HCT116 (cell line): ENCODE results near the gene ZDHHC1. TPM values are rescaled to one million over a fixed set of nuclear protein-coding genes. Genes with fewer than 3 reads are reported as not detected.

Experiments used
- ATAC-seq: fragments of 200-7000 bp; cut with Tn5 transposase; 2 replicates; pipeline ENCODE4 v1.9.1; 2020; ENCODE audit warnings: mild to moderate bottlenecking, moderate library complexity
- BruUV-seq: library from RNA; stranded (reverse); fragments of 400-500 nt; replicated peaks from 2 replicates; lab custom pipeline; 2021; lab: Mats Ljungman, UMichigan
- CTCF ChIA-PET: fragments of 300-600 bp; sonication (Branson Sonifier 250); formaldehyde crosslinking; loops from one replicate; lab custom pipeline; 2021; ENCODE audit warnings: antibody characterized with exemption; lab: Charles Lee
- POLR2A ChIA-PET: fragments of 300-600, 350-600 bp; sonication (Branson Sonifier 250); formaldehyde crosslinking; loops from one replicate; lab custom pipeline; 2021; ENCODE audit warnings: antibody characterized with exemption; lab: Charles Lee
- RAD21 ChIA-PET, 2 experiments: fragments of 300-600 bp; sonication (Branson Sonifier 250); formaldehyde crosslinking; loops; one replicate each; lab custom pipeline; 2023; ENCODE audit warnings: low total read pairs in 2 of 2; ENCODE audit not compliant: uncharacterized antibody in 2 of 2, unreplicated experiment in 2 of 2, low non-redundant PET in 1 of 2; lab: Charles Lee
- DNase-seq: peaks from one replicate; pipeline ENCODE4 v3.0.0-alpha.2; 2010; ENCODE audit warnings: low read depth, low spot score
- H2AFZ ChIP-seq: fragments of 200-600 bp; shearing (Covaris generic), sonication (generic); 2 replicates; pipeline ENCODE4 v1.6.1; 2017; ENCODE audit warnings: low read depth, mixed run types, mixed read lengths, antibody characterized with exemption, low read length; ENCODE audit not compliant: poor library complexity, severe bottlenecking
- H3K27ac ChIP-seq: 2 replicates; pipeline ENCODE4 v1.5.1; 2012; ENCODE audit warnings: low read depth, low read length
- H3K27me3 ChIP-seq: fragments of 200-600 bp; sonication (generic); 2 replicates; pipeline ENCODE4 v1.6.1; 2016; ENCODE audit warnings: mixed run types, low read length, mixed read lengths; ENCODE audit not compliant: insufficient read depth
- H3K36me3 ChIP-seq, 2 experiments: fragments of 200-500 bp in 1 of 2; fragments of 200-600 bp in 1 of 2; sonication (Bioruptor generic) in 1 of 2; sonication (generic) in 1 of 2; 2 replicates each; pipeline versions ENCODE4 v1.5.1 to v1.6.1; 2014 to 2016; ENCODE audit warnings: low read length in 2 of 2, inconsistent platforms in 1 of 2, mixed read lengths in 1 of 2, mixed run types in 1 of 2; ENCODE audit not compliant: insufficient read depth in 2 of 2, control insufficient read depth in 1 of 2
- H3K4me1 ChIP-seq, 2 experiments: fragments of 200-600 bp in 1 of 2; sonication (generic) in 1 of 2; 2 replicates each; pipeline versions ENCODE4 v1.5.1 to v1.6.1; 2012 to 2017; ENCODE audit warnings: low read length in 2 of 2, inconsistent platforms in 1 of 2, mild to moderate bottlenecking in 1 of 2, mixed read lengths in 1 of 2, mixed run types in 1 of 2, moderate library complexity in 1 of 2; ENCODE audit not compliant: insufficient read depth in 2 of 2, control insufficient read depth in 1 of 2
- H3K4me2 ChIP-seq: fragments of 200-600 bp; sonication (generic); 2 replicates; pipeline ENCODE4 v1.6.1; 2017; ENCODE audit warnings: mixed run types, low read length, mixed read lengths
- H3K4me3 ChIP-seq, 2 experiments: fragments of 200-600 bp in 1 of 2; sonication (generic) in 1 of 2; replicated peaks in 1 of 2; 2 replicates each; pipeline ENCODE4 v1.5.1; 2011 to 2016; ENCODE audit warnings: low read length in 2 of 2, control low read depth in 1 of 2, low read depth in 1 of 2, mild to moderate bottlenecking in 1 of 2, mixed read lengths in 1 of 2, mixed run types in 1 of 2
- H3K79me2 ChIP-seq: fragments of 200-600 bp; sonication (generic); 2 replicates; pipeline ENCODE4 v1.6.1; 2017; ENCODE audit warnings: mild to moderate bottlenecking, mixed run types, low read length, moderate library complexity, mixed read lengths; ENCODE audit not compliant: insufficient read depth
- H3K9ac ChIP-seq: fragments of 200-600 bp; sonication (generic); 2 replicates; pipeline ENCODE4 v1.6.1; 2016; ENCODE audit warnings: low read length, mixed read lengths
- H3K9me2 ChIP-seq: fragments of 200-600 bp; sonication (generic), shearing (Covaris generic); 2 replicates; pipeline ENCODE4 v1.6.1; 2017; ENCODE audit warnings: mixed run types, mild to moderate bottlenecking, moderate library complexity; ENCODE audit not compliant: insufficient read depth
- H3K9me3 ChIP-seq, 2 experiments: fragments of 200-500 bp in 1 of 2; fragments of 200-600 bp in 1 of 2; sonication (Bioruptor generic) in 1 of 2; sonication (generic) in 1 of 2; 2 replicates each; pipeline ENCODE4 v1.6.1; 2014 to 2017; ENCODE audit warnings: low read length in 2 of 2, mixed read lengths in 2 of 2, inconsistent platforms in 1 of 2, low read depth in 1 of 2, mild to moderate bottlenecking in 1 of 2, mixed run types in 1 of 2, moderate library complexity in 1 of 2; ENCODE audit not compliant: control insufficient read depth in 1 of 2, insufficient read depth in 1 of 2
- H4K20me1 ChIP-seq: fragments of 200-600 bp; sonication (generic), shearing (Covaris generic); 2 replicates; pipeline ENCODE4 v1.6.1; 2017; ENCODE audit warnings: mixed run types, mild to moderate bottlenecking, moderate library complexity; ENCODE audit not compliant: insufficient read depth
- CBX3 ChIP-seq: IDR thresholded peaks from 2 replicates; pipeline ENCODE4 v1.6.1; 2012; ENCODE audit warnings: low read depth
- CEBPB ChIP-seq: IDR thresholded peaks from 2 replicates; pipeline ENCODE4 v1.6.1; 2012; ENCODE audit warnings: low read depth
- EZH2phosphoT487 ChIP-seq: fragments of 200-600 bp; IDR thresholded peaks from 2 replicates; pipeline ENCODE4 v1.6.1; 2018; ENCODE audit warnings: antibody characterized with exemption, borderline replicate concordance
- POLR2A ChIP-seq: IDR thresholded peaks from 2 replicates; pipeline ENCODE4 v1.7.0; 2011; ENCODE audit warnings: borderline replicate concordance; ENCODE audit not compliant: insufficient read depth, insufficient read length; ENCODE audit errors: extremely low read depth
- SRF ChIP-seq: IDR thresholded peaks from 2 replicates; pipeline ENCODE4 v1.6.1; 2012; ENCODE audit warnings: low read depth
- intact Hi-C: fragments of 100-400 bp; cut with micrococcal nuclease; formaldehyde crosslinking; loops from 2 replicates; pipeline ENCODE4 v1.10.0; 2022
- total RNA-seq: library from RNA; stranded (reverse); gene quantifications from one replicate; pipeline ENCODE4 v1.2.1, GENCODE V29; 2021; ENCODE audit not compliant: unreplicated experiment
- TF ChIP-seq, protein P1 (sequence below): IDR thresholded peaks from 2 replicates; pipeline ENCODE4 v1.6.1; 2012
- TF ChIP-seq, protein P2 (sequence below), 3 experiments: fragments of 200-600 bp in 1 of 3; sonication (generic) in 1 of 3; IDR thresholded peaks in 2 of 3; conservative IDR thresholded peaks in 1 of 3; 2 replicates each; pipeline ENCODE4 v1.5.1; 2012 to 2017; ENCODE audit warnings: low read depth in 2 of 3, low read length in 2 of 3, antibody characterized with exemption in 1 of 3, borderline replicate concordance in 1 of 3, control low read depth in 1 of 3, mild to moderate bottlenecking in 1 of 3, mixed read lengths in 1 of 3, mixed run types in 1 of 3, moderate library complexity in 1 of 3; ENCODE audit not compliant: insufficient read depth in 1 of 3
- TF ChIP-seq, protein P3 (sequence below): IDR thresholded peaks from 2 replicates; pipeline ENCODE4 v1.6.1; 2012

ZDHHC1 gene
- total RNA-seq, 1 experiment from 2014 or later, result 9.1 TPM

DNA sequence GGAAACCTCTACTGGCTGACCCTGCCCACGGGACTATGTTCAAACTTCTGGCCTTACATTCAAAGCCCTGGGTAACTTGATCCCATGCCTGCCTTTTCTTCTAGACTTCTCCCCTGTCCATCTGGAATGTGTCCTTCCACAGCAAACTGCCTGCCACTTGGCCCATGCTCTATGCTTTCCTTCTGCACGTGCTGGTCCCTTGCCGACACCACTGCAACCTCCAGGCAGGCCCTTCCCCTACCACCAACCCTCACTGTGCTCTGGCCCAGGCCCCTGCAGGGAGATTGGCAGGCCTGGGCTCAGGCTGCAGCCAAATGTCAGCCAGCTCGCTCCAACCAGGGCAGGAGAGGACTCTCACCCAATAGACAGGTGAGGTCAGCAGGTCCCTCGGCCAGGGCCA lies 25.6 kb upstream of the ZDHHC1 start:
- no peaks in the 10 kb centered on the region for H4K20me1 ChIP-seq
- H3K27ac ChIP-seq, result no peak overlapping the region
- DNase-seq, result no peak
- no peaks in the 10 kb centered on the region for H3K79me2 ChIP-seq
- H2AFZ ChIP-seq, result no peak overlapping the region
- H3K4me2 ChIP-seq, result no peak overlapping the region
- no peak for ATAC-seq
- intact Hi-C loops, result no loop called here
- no TSS peak for BruUV-seq
- H3K9me2 ChIP-seq, result no peaks in the 10 kb centered on the region
- no peaks in the 10 kb centered on the region for H3K27me3 ChIP-seq
- ChIA-PET RAD21 (interaction anchor here in 1 of 2 experiments (0.9 kb wide), 1 partner anchor 24 kb away, joined by 3 read pairs; no protein-coding TSS in a partner anchor), CTCF (interaction anchor here (0.8 to 1.9 kb wide), 2 partner anchors 10 to 14 kb away, joined by 3 to 5 read pairs; partner anchors contain the start of gene HSD11B2), POLR2A (no interaction called here)
- no peak overlapping the region for H3K4me3 ChIP-seq
- TF ChIP-seq SRF (no peak), CEBPB (no peak), CBX3 (no peak), POLR2A (no peak), EZH2phosphoT487 (no peak)
- TF ChIP-seq, protein P1, sequence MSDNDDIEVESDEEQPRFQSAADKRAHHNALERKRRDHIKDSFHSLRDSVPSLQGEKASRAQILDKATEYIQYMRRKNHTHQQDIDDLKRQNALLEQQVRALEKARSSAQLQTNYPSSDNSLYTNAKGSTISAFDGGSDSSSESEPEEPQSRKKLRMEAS, result no peak
- TF ChIP-seq, protein P2, sequence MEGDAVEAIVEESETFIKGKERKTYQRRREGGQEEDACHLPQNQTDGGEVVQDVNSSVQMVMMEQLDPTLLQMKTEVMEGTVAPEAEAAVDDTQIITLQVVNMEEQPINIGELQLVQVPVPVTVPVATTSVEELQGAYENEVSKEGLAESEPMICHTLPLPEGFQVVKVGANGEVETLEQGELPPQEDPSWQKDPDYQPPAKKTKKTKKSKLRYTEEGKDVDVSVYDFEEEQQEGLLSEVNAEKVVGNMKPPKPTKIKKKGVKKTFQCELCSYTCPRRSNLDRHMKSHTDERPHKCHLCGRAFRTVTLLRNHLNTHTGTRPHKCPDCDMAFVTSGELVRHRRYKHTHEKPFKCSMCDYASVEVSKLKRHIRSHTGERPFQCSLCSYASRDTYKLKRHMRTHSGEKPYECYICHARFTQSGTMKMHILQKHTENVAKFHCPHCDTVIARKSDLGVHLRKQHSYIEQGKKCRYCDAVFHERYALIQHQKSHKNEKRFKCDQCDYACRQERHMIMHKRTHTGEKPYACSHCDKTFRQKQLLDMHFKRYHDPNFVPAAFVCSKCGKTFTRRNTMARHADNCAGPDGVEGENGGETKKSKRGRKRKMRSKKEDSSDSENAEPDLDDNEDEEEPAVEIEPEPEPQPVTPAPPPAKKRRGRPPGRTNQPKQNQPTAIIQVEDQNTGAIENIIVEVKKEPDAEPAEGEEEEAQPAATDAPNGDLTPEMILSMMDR (IDR thresholded peaks at IDR 0.05 in 2 of 3, conservative IDR thresholded peaks at IDR 0.05 in 1 of 3; ENCODE audit: borderline replicate concordance in 1 of 3, insufficient read depth in 1 of 3, low read depth in 2 of 3, low read length in 2 of 3), result no peak
- TF ChIP-seq, protein P3, sequence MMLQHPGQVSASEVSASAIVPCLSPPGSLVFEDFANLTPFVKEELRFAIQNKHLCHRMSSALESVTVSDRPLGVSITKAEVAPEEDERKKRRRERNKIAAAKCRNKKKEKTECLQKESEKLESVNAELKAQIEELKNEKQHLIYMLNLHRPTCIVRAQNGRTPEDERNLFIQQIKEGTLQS, result no peak
- H3K4me1 ChIP-seq, result no peaks in the 10 kb centered on the region
- no peaks in the 10 kb centered on the region for H3K9me3 ChIP-seq
- no peak overlapping the region for H3K9ac ChIP-seq
- H3K36me3 ChIP-seq, result peaks cover 0 to 7% of the 10 kb centered on the region in 2 experiments; a peak in 1 of 4 replicates
